WTC11 (cell line): ENCODE measurements around the gene DAPK3.

Experiments
- AFF4 ChIP-seq: sonication (generic); formaldehyde crosslinking; IDR thresholded peaks from 2 replicates; pipeline ENCODE4 v1.8.1; 2023; ENCODE audit warnings: mild to moderate bottlenecking, missing genetic modification reagents, borderline replicate concordance
- CREB1 ChIP-seq: sonication (generic); formaldehyde crosslinking; IDR thresholded peaks from 2 replicates; pipeline ENCODE4 v1.8.0; 2023; ENCODE audit warnings: mild to moderate bottlenecking, missing genetic modification reagents
- ESRRA ChIP-seq: sonication (generic); formaldehyde crosslinking; IDR thresholded peaks from 2 replicates; pipeline ENCODE4 v1.8.1; 2022; ENCODE audit warnings: mild to moderate bottlenecking, missing genetic modification reagents, borderline replicate concordance
- MYBL2 ChIP-seq: sonication (generic); formaldehyde crosslinking; IDR thresholded peaks from 2 replicates; pipeline ENCODE4 v1.8.1; 2023; ENCODE audit warnings: mild to moderate bottlenecking, moderate library complexity, missing genetic modification reagents
- SP1 ChIP-seq: sonication (generic); formaldehyde crosslinking; conservative IDR thresholded peaks from 2 replicates; pipeline ENCODE4 v1.8.1; 2022; ENCODE audit warnings: missing genetic modification reagents
- TCF7 ChIP-seq: sonication (generic); formaldehyde crosslinking; IDR thresholded peaks from 2 replicates; pipeline ENCODE4 v1.8.0; 2022; ENCODE audit warnings: mild to moderate bottlenecking, low read depth, missing genetic modification reagents, moderate library complexity
- ZBTB21 ChIP-seq: sonication (generic); formaldehyde crosslinking; IDR thresholded peaks from 2 replicates; pipeline ENCODE4 v1.8.1; 2023; ENCODE audit warnings: mild to moderate bottlenecking, missing genetic modification reagents, borderline replicate concordance
- ZNF317 ChIP-seq: sonication (generic); formaldehyde crosslinking; IDR thresholded peaks from 2 replicates; pipeline ENCODE4 v1.8.1; 2023; ENCODE audit warnings: low read depth, mild to moderate bottlenecking, moderate library complexity, missing genetic modification reagents, borderline replicate concordance
- TF ChIP-seq, protein P1 (sequence below): fragments of 200-600 bp; IDR thresholded peaks from 2 replicates; pipeline ENCODE4 v1.8.0; 2022; ENCODE audit warnings: antibody characterized with exemption

DNA sequence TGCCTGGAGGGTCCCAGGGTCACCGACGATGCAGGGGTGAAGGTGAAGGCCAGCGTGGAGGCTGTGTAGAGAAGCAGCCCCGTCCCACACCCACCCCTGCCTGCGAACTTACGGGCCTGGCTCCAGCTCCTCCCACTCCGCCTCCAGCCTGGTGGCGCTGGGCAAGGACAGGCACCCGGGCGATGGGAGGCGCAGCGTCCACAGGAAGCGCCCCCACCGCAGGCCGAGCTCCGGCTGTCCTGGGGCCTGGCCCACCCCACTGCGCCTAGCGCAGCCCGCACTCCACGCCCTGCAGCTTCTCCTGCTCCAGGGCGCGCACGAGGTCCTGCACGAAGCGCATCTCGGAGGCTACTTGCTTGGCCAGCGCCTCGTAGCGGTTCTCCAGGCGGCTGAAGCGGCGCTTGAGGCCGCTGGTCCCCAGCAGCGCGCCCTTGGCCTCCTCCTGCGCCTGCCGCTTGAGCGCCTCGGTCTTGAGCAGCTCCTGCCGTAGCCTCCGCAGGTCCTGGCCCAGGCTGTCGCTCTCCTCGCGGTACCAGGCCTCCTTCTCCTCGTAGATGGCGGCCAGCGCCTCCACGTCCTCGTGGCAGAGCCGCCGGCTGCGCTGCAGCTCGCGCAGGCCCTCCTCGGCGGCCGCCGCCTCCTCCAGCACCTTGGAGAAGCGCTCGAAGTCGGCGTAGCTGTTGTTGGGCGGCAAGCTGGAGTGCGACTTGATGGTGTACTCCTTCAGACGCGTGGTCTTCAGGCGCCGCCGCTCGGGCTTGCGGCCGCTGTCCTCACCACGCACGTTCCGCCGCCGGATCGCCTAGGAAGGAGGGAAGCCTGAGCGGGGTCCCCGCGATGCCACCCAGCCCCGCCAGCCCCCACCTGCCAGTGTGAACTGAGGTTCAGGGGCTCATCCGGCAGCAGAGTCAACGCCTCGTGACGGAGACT, 11.8 kb downstream of the DAPK3 start:
- TF ChIP-seq AFF4 = no peak
- TF ChIP-seq, protein P1, sequence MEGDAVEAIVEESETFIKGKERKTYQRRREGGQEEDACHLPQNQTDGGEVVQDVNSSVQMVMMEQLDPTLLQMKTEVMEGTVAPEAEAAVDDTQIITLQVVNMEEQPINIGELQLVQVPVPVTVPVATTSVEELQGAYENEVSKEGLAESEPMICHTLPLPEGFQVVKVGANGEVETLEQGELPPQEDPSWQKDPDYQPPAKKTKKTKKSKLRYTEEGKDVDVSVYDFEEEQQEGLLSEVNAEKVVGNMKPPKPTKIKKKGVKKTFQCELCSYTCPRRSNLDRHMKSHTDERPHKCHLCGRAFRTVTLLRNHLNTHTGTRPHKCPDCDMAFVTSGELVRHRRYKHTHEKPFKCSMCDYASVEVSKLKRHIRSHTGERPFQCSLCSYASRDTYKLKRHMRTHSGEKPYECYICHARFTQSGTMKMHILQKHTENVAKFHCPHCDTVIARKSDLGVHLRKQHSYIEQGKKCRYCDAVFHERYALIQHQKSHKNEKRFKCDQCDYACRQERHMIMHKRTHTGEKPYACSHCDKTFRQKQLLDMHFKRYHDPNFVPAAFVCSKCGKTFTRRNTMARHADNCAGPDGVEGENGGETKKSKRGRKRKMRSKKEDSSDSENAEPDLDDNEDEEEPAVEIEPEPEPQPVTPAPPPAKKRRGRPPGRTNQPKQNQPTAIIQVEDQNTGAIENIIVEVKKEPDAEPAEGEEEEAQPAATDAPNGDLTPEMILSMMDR = no peak
- no peak for TF ChIP-seq ZNF317
- no peak for TF ChIP-seq ESRRA (CRISPR knock-in tag)
- no peak for TF ChIP-seq ZBTB21
- TF ChIP-seq MYBL2 = no peak
- no peak for TF ChIP-seq SP1
- TF ChIP-seq CREB1 (CRISPR knock-in tag) = no peak
- TF ChIP-seq TCF7 (CRISPR knock-in tag) = no peak
